GM21717 (cell line): ENCODE data around the gene TEF.

Experiments
- ATAC-seq: cut with Tn5 transposase; IDR thresholded peaks from one replicate; pipeline ENCODE4 v1.9.1; 2021; ENCODE audit warnings: mild to moderate bottlenecking, moderate library complexity; ENCODE audit not compliant: unreplicated experiment

Gene TEF, protein sequence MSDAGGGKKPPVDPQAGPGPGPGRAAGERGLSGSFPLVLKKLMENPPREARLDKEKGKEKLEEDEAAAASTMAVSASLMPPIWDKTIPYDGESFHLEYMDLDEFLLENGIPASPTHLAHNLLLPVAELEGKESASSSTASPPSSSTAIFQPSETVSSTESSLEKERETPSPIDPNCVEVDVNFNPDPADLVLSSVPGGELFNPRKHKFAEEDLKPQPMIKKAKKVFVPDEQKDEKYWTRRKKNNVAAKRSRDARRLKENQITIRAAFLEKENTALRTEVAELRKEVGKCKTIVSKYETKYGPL

DNA sequence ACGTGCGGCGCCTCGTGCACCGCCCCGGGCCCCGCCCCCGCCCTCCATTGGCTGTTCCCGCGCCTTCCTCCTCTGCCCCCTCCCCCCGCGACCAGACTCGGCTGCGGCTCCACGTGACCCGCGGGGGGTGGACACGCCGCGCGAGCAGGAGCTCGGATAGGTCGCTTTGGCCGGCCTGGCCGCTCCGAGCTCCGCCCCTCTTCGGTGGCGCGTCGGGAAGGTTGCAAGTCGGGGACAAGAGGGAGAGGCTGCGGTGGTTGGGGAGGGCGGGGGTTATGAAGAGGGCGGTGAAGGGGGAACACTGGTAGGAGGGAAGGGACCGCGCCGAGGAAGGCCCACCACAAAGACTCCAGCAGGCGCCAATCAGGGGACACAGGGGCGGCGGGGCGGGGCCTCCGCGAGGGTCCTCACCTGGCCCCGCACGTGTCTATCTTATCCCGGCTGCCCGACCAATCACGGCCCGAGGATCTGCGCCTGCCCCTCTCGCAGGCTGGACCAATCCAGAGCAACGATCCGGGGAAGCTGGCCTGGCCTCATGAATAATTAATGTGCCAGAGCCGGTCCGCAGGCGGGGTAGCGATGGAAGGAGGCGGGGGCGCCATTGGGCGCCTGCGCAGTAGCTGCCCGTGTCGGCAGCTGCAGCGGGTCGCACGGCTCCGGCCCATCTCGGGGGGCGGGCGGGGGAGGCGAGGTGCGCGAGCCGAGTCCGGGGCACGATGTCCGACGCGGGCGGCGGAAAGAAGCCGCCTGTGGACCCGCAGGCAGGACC, at the start of gene TEF:
Gene TEF (plus strand): TSS at position 614 of the 769 bp plus-strand sequence. CDS start 103 bp downstream, at position 717.
- ATAC-seq = peak; percentile 80

DNA sequence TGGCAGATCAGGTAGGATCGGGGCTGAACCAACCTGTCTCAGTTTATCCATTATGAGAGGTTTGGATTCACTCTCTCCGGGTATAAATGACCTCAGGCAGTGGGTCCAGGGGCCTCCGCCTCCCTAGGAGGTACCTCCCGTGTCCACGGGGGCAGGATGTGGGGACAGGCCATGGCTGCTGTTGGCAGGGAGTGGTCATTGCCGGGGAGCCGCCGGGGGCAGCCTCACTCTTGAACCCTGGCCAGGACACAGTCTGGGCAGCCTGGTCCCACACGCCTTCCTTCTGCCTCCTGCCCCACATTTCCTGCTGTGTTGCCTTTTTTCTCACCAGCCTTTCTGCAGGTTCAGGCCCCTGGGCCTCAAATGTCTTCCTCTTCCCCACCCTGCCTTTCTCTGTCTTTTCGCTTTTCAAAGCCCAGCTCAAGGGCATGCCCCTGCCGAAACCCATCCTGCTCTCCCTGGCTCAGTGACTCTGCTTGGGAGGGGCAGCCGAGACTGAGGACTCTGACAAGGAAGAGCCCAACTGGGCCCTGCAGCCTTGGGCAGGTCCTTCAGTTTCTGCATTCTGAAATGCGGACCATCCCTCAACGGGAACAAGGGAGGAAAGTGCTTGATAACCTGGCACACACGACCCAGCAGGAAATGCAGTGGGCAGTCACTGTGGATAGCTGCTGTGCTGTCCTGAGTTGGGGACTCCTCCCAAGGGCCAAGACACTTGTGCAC, 49.4 kb upstream of the TEF start:
- no peak for ATAC-seq

DNA sequence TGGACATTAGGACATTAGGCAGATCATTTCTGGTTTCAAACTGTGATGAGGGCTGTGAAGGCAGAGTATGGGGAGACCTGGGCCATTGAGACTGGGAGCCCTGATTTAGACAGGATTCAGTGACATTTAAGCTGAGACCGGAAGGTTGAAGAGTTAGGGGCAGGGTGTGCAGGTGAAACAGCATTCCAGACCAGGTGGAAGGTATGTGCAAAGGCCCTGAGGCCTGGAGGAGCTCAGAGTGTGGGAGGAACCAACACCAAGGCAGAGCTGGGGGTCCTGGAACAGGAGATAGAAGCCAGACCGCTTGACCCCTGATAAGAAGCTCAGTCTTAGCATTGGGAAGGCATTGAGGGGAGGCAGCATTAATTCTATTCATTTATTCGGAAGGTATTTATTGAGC, 47.9 kb upstream of the TEF start:
- no peak for ATAC-seq

DNA sequence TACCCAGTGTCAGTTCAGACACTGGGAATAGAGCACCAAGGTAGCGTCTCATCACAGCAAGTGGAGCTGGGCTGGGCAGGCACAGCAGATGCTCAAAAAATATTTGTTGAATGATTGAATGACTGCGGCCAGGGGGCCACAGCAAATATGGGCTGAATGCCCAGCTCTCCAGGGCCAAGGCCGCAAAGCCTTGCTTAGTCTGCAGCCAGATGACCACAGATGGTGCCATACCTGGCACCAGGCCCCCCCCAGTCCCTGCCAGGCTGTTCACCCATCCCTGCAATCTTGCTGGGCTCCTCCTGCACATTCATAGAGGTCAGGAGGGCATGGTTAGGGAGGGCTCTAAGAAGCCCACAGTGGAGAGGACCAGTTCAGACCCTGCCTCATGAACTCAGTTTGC, 47.5 kb upstream of the TEF start:
- ATAC-seq = no peak

DNA sequence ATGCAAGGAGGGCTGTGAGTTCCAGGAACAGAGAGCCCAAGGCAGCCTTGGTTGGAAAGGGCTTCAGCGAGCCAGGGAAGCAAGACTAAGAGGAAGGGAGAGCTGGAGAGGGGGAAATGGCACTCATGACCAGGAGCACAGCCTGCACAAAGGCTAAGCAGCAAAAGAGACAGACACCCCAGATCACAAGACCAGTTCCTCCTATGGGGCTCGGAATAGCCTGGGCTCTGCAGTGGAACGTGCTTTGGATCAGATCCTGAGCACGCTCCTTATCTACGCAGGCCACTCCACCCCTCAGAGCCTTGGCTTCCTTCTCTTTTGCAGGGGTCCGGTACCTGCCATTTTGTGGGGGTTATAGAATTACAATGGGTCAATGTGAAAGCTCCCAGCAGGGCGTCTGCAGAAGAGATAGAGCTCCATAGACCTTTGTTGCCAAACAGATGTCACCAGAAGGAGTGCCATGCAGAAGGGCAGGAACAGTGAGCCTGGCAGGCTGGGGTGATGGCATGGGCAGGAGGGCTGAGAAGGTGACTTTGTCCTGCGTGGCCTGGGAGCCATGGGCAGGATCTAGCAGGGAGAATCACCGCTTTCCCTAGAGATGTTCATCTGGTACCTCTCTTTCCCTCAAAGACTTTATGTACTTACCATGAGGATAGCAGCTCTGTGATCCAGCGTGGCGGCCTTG, 46.6 kb upstream of the TEF start:
- ATAC-seq = no peak

DNA sequence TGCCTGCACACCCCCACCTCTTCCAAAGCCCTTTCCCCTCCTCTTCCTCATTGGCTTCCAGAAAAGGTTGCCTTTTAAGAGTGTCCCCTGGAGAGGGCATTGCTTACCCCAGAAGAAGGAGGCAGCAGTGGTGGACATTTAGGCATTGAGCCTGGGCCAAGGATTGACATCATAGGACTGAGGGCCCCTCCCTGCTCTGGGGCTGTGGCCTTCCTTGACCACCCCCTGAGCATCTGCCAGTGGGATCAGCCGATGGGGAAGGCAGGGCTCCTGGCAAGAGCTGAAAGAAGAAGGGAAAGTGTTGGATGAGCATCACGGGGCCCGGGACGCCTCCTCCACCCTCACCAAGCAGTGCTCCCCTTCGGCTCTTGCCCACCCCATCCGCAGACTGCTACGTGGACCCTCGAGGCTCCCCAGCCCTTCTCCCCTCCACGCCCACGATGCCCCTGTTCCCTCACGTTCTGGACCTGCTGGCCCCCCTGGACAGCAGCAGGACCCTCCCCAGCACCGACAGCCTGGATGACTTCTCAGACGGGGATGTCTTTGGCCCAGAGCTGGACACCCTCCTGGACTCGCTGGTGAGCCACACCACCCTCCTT, 43.0 kb upstream of the TEF start:
- no peak for ATAC-seq

DNA sequence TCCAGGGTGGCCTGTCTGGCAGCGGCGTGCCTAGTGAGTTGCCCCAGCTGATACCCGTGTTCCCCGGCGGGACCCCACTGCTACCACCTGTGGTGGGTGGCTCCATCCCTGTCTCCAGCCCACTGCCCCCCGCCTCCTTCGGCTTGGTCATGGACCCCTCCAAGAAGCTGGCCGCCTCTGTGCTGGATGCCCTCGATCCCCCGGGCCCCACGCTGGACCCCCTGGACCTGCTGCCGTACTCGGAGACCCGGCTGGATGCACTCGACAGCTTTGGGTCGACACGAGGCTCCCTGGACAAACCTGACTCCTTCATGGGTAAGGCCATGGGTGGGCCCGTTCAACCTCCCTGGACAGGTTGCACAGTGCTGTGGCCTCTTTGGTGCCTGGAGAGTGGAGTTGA, 41.9 kb upstream of the TEF start:
- ATAC-seq = no peak

DNA sequence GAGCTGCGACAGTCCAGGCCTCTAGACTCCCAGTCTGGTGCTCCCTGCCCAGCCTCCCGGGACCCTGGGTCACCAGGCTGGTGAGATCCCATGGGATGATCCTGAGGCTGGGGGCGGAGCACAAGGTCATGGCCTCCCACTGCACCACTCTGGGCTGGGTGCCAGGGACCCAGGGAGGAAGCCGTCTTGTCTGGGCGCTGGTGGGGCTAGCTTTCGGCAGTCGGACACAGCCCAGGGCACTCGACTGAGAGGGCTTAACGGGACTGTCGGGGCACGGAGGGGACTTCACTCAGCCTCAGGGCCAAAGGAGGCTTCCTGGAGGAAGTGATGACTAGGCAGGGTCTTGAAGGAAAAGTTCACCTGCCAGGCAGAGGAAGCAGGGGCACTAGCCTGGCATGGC, 41.4 kb upstream of the TEF start:
- no peak for ATAC-seq

DNA sequence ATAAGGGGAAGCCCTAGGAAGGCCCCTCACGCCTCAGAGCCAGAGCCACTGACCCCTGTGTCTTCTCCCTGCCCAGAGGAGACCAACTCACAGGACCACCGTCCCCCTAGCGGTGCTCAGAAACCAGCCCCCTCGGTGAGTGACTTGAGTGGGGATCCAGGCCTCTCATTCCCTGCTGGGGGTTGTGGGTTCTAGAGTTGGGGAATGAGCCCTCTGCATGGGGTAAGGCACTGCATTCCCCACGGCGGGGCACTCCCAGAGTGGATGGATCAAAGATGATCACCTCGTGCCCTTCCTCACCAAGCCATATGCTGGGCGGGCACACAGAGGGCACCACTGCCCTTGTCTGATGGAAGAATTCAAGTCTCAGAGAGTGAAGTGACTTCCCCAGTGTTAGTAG, 40.7 kb upstream of the TEF start:
- ATAC-seq = no peak

DNA sequence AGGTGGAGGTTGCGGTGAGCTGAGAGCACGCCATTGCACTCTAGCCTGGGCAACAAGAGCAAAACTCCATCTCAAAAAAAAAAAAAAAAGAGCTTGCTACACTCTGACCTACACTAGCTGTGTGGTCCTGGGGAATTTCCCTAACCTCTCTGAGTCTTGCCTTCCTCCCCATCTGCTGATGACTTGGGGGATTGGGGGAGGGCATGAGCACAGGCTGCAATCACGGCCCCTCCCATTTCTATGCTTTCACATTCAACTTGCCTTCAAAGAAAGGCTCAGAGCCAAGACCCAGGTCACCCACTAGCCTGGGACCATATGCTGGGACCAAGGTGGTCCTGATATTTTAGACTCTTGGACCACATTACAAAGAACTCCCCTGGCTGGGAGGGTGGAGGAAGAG, 39.8 kb upstream of the TEF start:
- ATAC-seq = no peak

DNA sequence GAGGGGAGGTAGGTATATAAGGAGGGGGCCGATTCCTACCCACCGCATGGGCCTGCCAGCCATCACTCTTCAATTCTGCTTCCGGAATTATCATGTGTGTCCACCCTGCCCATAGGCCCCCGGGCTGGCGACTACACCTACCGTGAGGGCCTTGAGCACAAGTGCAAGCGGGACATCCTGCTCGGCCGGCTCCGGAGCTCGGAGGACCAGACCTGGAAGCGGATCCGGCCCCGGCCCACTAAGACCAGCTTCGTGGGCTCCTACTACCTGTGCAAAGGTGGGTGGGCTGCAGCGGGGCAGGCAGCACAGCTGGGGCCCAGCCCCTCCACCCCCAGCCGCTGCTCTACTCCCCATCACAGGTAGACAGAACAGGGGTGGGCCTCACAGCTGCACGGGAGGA, 38.4 kb upstream of the TEF start:
- no peak for ATAC-seq

DNA sequence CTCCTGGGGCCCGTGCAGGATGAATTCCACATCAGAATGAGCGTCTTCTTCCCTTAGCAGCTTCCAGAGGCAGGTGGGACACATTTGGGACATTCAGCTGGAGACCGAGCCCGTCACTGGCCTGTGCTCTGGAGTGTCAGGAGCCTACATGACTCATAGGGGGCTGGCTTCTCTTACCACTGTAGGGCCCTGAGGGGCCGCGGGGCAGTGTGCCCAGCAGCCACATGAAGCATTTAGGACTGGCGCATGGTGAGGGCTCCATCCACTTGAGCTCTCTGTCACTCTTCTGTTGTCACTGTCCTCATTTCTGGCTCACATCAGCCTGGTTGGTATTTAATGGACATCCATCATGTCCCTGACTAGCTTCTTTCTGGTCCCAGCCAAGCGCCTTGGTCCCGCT, 38.0 kb upstream of the TEF start:
- ATAC-seq = no peak

DNA sequence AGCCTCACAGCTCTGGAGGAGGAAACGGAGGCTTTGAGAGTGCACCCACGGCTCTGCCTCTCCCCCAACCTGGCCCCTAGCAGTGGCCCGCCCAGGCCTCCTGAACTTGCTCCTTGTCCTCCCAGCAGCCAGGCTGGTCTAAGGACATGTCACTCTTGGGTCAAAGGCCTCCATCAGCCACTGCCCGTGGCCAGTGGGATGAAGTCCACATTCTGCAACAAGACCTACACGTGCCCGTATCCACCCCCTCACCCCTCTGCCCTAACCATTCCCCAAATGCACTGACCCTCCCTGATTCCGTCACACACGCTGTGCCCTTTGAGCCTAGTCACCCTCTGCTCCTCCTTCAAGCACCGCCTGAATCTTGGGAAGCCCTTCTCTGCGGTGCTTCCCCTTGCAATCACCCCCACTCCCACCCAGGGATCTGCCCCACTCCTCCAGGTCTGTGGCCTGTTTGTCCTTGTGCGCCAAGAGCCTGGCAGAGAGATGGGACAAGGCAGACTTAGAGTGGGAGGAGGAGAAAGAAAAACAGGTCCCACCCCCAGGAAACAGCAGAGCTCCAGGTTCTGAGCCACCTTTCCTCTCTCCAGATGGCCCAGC, 37.5 kb upstream of the TEF start:
- no peak for ATAC-seq

DNA sequence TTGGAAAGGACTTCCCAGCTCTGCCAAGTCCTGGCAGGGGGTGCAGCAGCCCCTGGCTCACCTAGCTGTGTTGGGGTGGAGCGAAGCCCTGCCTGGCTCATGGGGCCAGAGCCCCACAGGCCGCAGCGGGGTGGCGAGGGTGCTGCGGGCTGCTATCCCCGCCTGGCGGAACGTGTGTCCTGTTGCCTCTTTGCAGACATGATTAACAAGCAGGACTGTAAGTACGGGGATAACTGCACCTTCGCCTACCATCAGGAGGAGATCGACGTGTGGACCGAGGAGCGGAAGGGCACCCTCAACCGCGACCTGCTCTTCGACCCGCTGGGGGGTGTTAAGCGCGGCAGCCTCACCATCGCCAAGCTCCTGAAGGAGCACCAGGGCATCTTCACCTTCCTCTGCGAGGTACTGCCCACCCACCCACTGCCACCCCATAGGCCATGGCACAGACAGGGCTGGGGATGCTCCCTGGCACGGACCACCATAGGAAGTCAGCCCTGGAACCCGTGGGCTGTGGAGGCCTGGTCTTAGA, 35.9 kb upstream of the TEF start:
- no peak for ATAC-seq

DNA sequence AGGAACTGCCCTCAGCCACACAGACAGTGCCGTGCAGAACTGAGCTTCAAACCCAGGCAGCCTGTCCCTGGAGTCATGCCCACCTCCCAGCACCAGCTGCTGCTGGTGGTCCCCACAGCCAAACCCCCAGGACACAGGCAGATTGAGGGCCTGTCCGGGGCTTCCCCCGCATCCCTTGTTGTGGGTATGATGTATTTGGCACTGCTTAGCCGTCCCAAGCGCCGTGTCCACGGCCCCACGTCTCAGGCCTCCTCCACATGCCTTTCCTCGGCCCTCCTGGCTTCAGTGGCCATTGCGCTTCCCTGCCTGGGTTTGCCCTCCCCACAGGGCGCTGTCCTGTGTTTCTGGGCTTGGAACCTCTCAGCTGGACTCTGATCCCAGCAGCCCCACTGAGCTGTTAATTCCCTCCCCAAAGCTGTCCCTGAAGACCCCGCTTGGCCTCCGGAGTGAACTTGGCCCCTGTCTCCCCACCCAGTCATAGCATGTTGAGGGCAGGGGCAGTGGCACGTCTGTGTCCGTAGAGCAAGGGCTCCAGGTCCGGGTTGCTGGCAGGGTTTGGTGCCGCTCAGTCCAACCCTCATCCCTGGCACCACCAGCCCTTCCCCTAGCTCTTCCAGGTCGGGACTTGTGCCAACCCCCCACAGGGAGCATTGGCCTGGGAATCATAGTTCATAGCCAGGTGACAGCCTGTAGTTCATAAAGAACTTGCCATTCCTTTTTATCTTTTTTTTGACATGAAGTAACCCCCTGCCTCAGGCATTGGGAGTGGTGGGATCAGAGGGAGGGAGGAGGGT, 34.5 kb upstream of the TEF start:
- no peak for ATAC-seq

DNA sequence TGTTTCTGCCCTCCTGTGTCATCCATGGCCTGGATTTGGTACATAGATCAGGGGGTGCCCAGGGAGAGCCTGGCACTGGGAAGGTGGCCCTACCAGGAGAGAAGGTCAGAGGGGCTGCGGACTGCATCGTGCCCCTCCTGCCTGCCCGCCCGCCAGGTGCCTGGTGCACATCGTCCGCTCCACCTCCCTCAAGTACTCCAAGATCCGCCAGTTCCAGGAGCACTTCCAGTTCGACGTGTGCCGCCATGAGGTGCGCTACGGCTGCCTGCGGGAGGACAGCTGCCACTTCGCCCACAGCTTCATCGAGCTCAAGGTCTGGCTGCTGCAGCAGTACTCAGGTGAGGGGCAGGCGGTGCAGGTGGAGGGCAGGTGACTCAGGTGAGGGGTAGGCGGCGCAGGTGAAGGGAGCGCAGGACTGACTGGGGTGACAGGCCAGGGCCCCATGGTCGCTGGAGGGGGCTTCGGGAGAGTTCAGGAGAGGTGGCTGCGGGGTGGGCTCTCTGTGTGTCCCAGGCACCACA, 32.7 kb upstream of the TEF start:
- ATAC-seq = no peak

DNA sequence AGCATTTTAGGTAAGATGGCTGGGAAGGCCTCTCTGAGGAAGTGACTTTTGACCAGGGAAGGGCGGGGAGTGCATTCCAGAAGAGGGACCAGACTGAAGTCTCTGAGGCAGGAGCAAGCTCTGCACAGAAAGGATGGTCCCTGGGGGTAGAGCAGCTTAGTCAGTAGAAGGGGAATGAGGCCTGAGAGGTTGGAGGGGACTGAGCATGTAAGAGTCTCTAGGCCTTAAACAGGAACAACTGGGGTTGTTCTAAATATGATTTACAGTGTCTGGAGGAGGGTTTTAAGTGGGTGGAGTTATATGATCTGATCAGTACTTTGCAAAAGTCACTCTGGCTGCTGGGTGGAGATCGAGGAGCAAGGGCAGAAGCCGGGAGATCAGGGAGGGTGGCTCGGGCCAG, 31.7 kb upstream of the TEF start:
- ATAC-seq = no peak

DNA sequence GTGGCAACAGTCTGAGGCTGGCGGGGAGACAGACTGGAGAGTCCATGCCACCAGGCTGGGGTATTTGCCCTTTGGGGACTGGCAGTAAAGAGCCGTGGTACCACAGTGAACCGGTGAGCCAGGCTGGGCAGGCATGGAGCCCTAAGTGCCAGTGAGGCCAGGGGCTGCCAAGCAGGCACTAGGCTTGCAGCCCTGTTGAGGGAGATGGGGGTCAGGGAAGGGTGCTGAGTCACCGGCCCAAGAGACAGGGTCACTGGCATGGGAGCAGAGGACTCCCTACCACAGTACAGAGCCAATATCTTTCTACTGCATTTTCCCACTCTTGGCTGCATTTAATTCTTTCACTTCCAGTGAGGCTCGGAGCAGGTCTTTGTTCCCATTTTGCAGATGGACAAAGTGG, 30.7 kb upstream of the TEF start:
- no peak for ATAC-seq

DNA sequence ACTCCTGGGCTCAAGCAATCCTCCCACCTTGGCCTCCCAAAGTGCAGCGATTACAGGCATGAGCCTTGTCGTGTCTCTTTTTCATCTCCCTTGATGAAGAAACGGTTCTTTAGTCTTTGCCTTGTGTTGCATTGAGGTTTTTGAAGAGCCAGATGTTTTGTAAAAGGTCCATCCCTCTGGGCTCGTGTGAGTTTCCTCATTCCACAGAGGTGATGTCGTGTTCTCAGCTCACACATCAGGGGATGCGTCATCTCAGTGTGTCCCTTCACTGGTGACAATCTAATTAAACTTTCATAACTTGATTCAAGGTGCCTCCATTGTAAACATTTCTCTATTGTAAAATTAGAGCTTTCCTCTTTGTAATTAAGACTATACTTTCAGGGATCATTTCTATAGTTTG, 29.7 kb upstream of the TEF start:
- no peak for ATAC-seq
